Keratinocyte (primary cell): ENCODE data around the gene NEIL1. TPM values are rescaled to one million over a fixed set of nuclear protein-coding genes. Genes with fewer than 3 reads are reported as not detected.

Experiments used
- DNase-seq: peaks from one replicate; pipeline ENCODE4 v3.0.0-alpha.2; 2011; ENCODE audit warnings: low read depth, missing footprints, low spot score
- FAIRE-seq: peaks from 2 replicates; lab custom pipeline; 2011; peaks lifted over from hg19 to GRCh38; lab: Jason Lieb, UNC
- H2AFZ ChIP-seq: 2 replicates; pipeline ENCODE4 v1.6.0; 2012; ENCODE audit warnings: low read length, control low read depth, inconsistent platforms; ENCODE audit not compliant: control insufficient read depth
- H3K27ac ChIP-seq: 2 replicates; pipeline ENCODE4 v1.5.1; 2011; ENCODE audit warnings: low read length; ENCODE audit not compliant: control insufficient read depth, insufficient read depth
- H3K27me3 ChIP-seq: 3 replicates; pipeline ENCODE4 v1.6.0; 2011; ENCODE audit warnings: low read length; ENCODE audit not compliant: control insufficient read depth, insufficient read depth; ENCODE audit errors: extremely low read depth
- H3K36me3 ChIP-seq, 2 experiments: 2 replicates in 1 of 2; 3 replicates in 1 of 2; pipeline ENCODE4 v1.5.1; 2011; ENCODE audit warnings: low read length in 2 of 2, mild to moderate bottlenecking in 1 of 2; ENCODE audit not compliant: control insufficient read depth in 2 of 2, insufficient read depth in 2 of 2; ENCODE audit errors: extremely low read depth in 1 of 2
- H3K4me1 ChIP-seq: 3 replicates; pipeline ENCODE4 v1.5.1; 2011; ENCODE audit warnings: low read length; ENCODE audit not compliant: control insufficient read depth, insufficient read depth; ENCODE audit errors: extremely low read depth
- H3K4me2 ChIP-seq: 3 replicates; pipeline ENCODE4 v1.6.0; 2011; ENCODE audit warnings: low read depth, low read length; ENCODE audit not compliant: control insufficient read depth, insufficient read depth; ENCODE audit errors: extremely low read depth
- H3K4me3 ChIP-seq, 3 experiments: fragments of 200-600 bp in 1 of 3; sonication (generic) in 1 of 3; 2 replicates in 2 of 3; 3 replicates in 1 of 3; pipeline ENCODE4 v1.5.1; 2011 to 2016; ENCODE audit warnings: low read length in 3 of 3, mild to moderate bottlenecking in 3 of 3, control low read depth in 2 of 3, inconsistent platforms in 1 of 3, low read depth in 1 of 3, mixed read lengths in 1 of 3, mixed run types in 1 of 3, moderate library complexity in 1 of 3; ENCODE audit not compliant: control insufficient read depth in 2 of 3, insufficient read depth in 2 of 3; ENCODE audit errors: extremely low read depth in 1 of 3
- H3K79me2 ChIP-seq: 2 replicates; pipeline ENCODE4 v1.6.0; 2012; ENCODE audit warnings: low read length; ENCODE audit not compliant: control insufficient read depth, insufficient read depth
- H3K9ac ChIP-seq: 3 replicates; pipeline ENCODE4 v1.6.0; 2011; ENCODE audit warnings: low read length; ENCODE audit not compliant: control insufficient read depth, insufficient read depth; ENCODE audit errors: extremely low read depth
- H3K9me1 ChIP-seq: 3 replicates; pipeline ENCODE4 v1.6.0; 2011; ENCODE audit warnings: low read length; ENCODE audit not compliant: control insufficient read depth, insufficient read depth; ENCODE audit errors: extremely low read depth
- H3K9me3 ChIP-seq: 2 replicates; pipeline ENCODE4 v1.5.1; 2012; ENCODE audit warnings: low read depth, low read length; ENCODE audit not compliant: control insufficient read depth
- H4K20me1 ChIP-seq: 3 replicates; pipeline ENCODE4 v1.6.0; 2011; ENCODE audit warnings: low read length; ENCODE audit not compliant: control insufficient read depth, insufficient read depth; ENCODE audit errors: extremely low read depth
- EZH2 ChIP-seq: IDR thresholded peaks from one replicate; pipeline ENCODE4 v1.6.1; 2012; ENCODE audit warnings: inconsistent platforms, mild to moderate bottlenecking, low read length, moderate library complexity
- dilution Hi-C: fragments of 300-500 bp; cut with MboI; formaldehyde crosslinking; loops from one replicate; pipeline ENCODE4 v1.7.0; 2020; ENCODE audit warnings: low sequenced_read_pairs; ENCODE audit not compliant: extremely low pct_ligation_motif_present
- polyA plus RNA-seq, 5 experiments: library from polyadenylated mRNA; depleted of rRNA in 3 of 5; stranded (reverse) in 3 of 5; stranded (forward) in 1 of 5; unstranded in 1 of 5; fragments of >200 nt; gene quantifications; 1 replicate in 1 of 5; 2 replicates in 3 of 5; 3 replicates in 1 of 5; pipeline versions ENCODE4 v1.2.1 to v1.2.3, GENCODE V29; 2011 to 2012; ENCODE audit warnings: missing spikeins in 2 of 5, low read depth in 1 of 5, low replicate concordance in 1 of 5
- TF ChIP-seq, protein P1 (sequence below), 3 experiments: IDR thresholded peaks in 1 of 3; conservative IDR thresholded peaks in 1 of 3; optimal IDR thresholded peaks in 1 of 3; 2 replicates in 2 of 3; 3 replicates in 1 of 3; pipeline versions ENCODE3 to v1.5.1; 2011; ENCODE audit warnings: low read length in 3 of 3, mild to moderate bottlenecking in 3 of 3, moderate library complexity in 2 of 3, control low read depth in 1 of 3, inconsistent platforms in 1 of 3; ENCODE audit not compliant: insufficient read depth in 2 of 3; ENCODE audit errors: extremely low read depth in 1 of 3

NEIL1 gene
- polyA plus RNA-seq, 1 donor (not counting 4 experiments of a cell fraction or from before 2014, with no cell fraction given), result 5.5 TPM

- Histone ChIP-seq H2AFZ (no peak overlapping the region), H3K9me3 (peaks cover 1% of the 10 kb centered on the region), H3K4me2 (no peak overlapping the region), H3K4me1 (no peaks in the 10 kb centered on the region), H4K20me1 (no peaks in the 10 kb centered on the region), H3K79me2 (no peaks in the 10 kb centered on the region), H3K36me3 (no peaks in the 10 kb centered on the region), H3K27ac (no peak overlapping the region), H3K27me3 (peaks cover 2% of the 10 kb centered on the region), H3K9me1 (no peaks in the 10 kb centered on the region), H3K9ac (no peak overlapping the region), H3K4me3 (no peak overlapping the region)
- TF ChIP-seq, protein P1, sequence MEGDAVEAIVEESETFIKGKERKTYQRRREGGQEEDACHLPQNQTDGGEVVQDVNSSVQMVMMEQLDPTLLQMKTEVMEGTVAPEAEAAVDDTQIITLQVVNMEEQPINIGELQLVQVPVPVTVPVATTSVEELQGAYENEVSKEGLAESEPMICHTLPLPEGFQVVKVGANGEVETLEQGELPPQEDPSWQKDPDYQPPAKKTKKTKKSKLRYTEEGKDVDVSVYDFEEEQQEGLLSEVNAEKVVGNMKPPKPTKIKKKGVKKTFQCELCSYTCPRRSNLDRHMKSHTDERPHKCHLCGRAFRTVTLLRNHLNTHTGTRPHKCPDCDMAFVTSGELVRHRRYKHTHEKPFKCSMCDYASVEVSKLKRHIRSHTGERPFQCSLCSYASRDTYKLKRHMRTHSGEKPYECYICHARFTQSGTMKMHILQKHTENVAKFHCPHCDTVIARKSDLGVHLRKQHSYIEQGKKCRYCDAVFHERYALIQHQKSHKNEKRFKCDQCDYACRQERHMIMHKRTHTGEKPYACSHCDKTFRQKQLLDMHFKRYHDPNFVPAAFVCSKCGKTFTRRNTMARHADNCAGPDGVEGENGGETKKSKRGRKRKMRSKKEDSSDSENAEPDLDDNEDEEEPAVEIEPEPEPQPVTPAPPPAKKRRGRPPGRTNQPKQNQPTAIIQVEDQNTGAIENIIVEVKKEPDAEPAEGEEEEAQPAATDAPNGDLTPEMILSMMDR (optimal IDR thresholded peaks at IDR 0.05 in 1 of 3, IDR thresholded peaks at IDR 0.05 in 1 of 3, conservative IDR thresholded peaks at IDR 0.05 in 1 of 3; ENCODE audit: extremely low read depth in 1 of 3, insufficient read depth in 2 of 3, low read length in 3 of 3), result no peak
- TF ChIP-seq EZH2, result no peak
- dilution Hi-C loops, result no loop called here
- no peak for FAIRE-seq
- no peak for DNase-seq
Measured at GRCh38 chr15:75306188-75306587, 40.7 kb upstream of the NEIL1 start.

DNA sequence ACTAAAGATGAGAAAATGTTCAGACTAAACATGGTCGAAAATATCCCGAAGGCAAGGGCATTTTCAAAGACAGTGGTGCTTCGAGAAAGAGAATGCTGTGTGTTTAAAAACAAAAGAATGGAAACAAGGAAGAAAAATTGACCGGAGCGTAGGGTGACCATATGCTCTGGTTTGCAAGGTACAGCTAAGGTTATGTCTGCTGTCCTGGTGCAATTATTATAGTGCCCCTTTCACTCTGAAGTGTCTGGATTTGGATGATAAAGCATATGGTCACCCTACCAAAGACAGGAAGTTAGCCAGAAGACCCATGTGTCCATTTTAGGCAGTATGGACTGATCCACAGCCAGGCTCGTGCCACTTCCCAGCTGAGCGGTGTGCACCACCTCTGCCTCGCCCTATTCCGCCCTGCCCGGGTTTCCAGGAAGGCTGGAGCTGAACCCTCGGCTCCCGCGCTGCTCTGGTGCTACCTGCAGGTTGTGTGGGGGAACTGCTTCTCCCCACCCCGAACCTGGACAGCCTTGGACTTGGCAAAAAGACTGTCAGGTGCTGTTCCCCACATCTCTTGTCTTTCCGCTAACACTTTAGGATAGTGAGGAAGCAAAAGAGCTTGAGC is 39.0 kb upstream of the NEIL1 start:
- Histone ChIP-seq H3K4me2 (no peak overlapping the region), H3K27me3 (peaks cover 6% of the 10 kb centered on the region)

More for the DNA sequence above, 39.0 kb upstream of the NEIL1 start:
- dilution Hi-C loops, result no loop called here
- Histone ChIP-seq H3K4me3 (no peak overlapping the region), H2AFZ (no peak overlapping the region), H3K79me2 (no peaks in the 10 kb centered on the region), H3K9me1 (no peaks in the 10 kb centered on the region), H4K20me1 (no peaks in the 10 kb centered on the region), H3K27ac (no peak overlapping the region), H3K36me3 (no peaks in the 10 kb centered on the region), H3K4me1 (peaks cover 3% of the 10 kb centered on the region), H3K9me3 (peaks cover 5% of the 10 kb centered on the region), H3K9ac (no peak overlapping the region)
- TF ChIP-seq, protein P1 (optimal IDR thresholded peaks at IDR 0.05 in 1 of 3, IDR thresholded peaks at IDR 0.05 in 1 of 3, conservative IDR thresholded peaks at IDR 0.05 in 1 of 3; ENCODE audit: extremely low read depth in 1 of 3, insufficient read depth in 2 of 3, low read length in 3 of 3), result peak; percentile 81 to 89 (median 81)
- no peak for TF ChIP-seq EZH2
- DNase-seq (peak; percentile 17), FAIRE-seq (no peak)
